H1 (cell line): ENCODE measurements around the gene KCNAB2. TPM values are rescaled to one million over a fixed set of nuclear protein-coding genes. Genes with fewer than 3 reads are reported as not detected.

Experiments
- EGR1 ChIP-seq: IDR thresholded peaks from 2 replicates; pipeline ENCODE4 v1.6.1; 2011; ENCODE audit warnings: low read depth, low read length, borderline replicate concordance
- polyA plus RNA-seq, 7 experiments: library from polyadenylated mRNA; depleted of rRNA in 3 of 7; stranded (reverse) in 5 of 7; unstranded in 2 of 7; fragments of >200 nt in 5 of 7; fragments of 200-250 nt in 2 of 7; gene quantifications; 1 replicate in 5 of 7; 2 replicates in 1 of 7; 4 replicates in 1 of 7; pipeline versions ENCODE4 v1.2.1 to v1.2.3, GENCODE V29; 2011 to 2013; ENCODE audit warnings: missing spikeins in 2 of 7, mixed read lengths in 2 of 7
- total RNA-seq: library from RNA; stranded (reverse); fragmentation: NEBNext Ultra II Directional; extraction: Animal tissue kit (Norgen Biotek cat#: 25700); gene quantifications from 2 replicates; pipeline ENCODE4 v1.2.1, GENCODE V29; 2021
- TF ChIP-seq, protein P1 (sequence below): fragments of 300-600 bp; sonication (generic); IDR thresholded peaks from 2 replicates; pipeline ENCODE4 v1.7.1; 2012; ENCODE audit warnings: low read length, moderate library complexity, mild to moderate bottlenecking, inconsistent platforms; ENCODE audit not compliant: insufficient replicate concordance

The KCNAB2 gene
- total and polyA plus RNA-seq, 2 of the 8 experiments (the other 6 are each of a cell fraction or from before 2014, with no cell fraction given) = 4.5 to 7.0 TPM

DNA sequence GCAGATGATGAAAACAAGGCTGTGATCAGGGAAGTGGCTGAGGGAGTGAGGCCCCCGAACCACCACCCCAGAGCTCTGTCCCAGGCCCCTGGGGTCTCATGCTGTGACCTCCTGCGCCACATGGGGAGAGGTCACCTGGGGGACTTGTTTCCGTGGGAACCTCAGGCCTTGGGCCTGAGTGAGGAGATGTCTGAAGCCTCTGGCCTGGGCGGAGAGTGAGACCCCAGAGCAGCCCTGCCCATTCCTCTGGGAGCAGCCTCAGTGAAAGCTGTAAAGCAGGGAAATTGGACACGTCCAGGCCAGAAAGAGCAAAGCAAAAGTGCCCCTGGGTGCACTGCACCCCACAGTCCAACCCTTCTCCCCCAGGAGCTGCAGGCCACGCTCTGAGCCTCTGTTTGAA is 37.0 kb upstream of the KCNAB2 start (continued):
- TF ChIP-seq, protein P1, sequence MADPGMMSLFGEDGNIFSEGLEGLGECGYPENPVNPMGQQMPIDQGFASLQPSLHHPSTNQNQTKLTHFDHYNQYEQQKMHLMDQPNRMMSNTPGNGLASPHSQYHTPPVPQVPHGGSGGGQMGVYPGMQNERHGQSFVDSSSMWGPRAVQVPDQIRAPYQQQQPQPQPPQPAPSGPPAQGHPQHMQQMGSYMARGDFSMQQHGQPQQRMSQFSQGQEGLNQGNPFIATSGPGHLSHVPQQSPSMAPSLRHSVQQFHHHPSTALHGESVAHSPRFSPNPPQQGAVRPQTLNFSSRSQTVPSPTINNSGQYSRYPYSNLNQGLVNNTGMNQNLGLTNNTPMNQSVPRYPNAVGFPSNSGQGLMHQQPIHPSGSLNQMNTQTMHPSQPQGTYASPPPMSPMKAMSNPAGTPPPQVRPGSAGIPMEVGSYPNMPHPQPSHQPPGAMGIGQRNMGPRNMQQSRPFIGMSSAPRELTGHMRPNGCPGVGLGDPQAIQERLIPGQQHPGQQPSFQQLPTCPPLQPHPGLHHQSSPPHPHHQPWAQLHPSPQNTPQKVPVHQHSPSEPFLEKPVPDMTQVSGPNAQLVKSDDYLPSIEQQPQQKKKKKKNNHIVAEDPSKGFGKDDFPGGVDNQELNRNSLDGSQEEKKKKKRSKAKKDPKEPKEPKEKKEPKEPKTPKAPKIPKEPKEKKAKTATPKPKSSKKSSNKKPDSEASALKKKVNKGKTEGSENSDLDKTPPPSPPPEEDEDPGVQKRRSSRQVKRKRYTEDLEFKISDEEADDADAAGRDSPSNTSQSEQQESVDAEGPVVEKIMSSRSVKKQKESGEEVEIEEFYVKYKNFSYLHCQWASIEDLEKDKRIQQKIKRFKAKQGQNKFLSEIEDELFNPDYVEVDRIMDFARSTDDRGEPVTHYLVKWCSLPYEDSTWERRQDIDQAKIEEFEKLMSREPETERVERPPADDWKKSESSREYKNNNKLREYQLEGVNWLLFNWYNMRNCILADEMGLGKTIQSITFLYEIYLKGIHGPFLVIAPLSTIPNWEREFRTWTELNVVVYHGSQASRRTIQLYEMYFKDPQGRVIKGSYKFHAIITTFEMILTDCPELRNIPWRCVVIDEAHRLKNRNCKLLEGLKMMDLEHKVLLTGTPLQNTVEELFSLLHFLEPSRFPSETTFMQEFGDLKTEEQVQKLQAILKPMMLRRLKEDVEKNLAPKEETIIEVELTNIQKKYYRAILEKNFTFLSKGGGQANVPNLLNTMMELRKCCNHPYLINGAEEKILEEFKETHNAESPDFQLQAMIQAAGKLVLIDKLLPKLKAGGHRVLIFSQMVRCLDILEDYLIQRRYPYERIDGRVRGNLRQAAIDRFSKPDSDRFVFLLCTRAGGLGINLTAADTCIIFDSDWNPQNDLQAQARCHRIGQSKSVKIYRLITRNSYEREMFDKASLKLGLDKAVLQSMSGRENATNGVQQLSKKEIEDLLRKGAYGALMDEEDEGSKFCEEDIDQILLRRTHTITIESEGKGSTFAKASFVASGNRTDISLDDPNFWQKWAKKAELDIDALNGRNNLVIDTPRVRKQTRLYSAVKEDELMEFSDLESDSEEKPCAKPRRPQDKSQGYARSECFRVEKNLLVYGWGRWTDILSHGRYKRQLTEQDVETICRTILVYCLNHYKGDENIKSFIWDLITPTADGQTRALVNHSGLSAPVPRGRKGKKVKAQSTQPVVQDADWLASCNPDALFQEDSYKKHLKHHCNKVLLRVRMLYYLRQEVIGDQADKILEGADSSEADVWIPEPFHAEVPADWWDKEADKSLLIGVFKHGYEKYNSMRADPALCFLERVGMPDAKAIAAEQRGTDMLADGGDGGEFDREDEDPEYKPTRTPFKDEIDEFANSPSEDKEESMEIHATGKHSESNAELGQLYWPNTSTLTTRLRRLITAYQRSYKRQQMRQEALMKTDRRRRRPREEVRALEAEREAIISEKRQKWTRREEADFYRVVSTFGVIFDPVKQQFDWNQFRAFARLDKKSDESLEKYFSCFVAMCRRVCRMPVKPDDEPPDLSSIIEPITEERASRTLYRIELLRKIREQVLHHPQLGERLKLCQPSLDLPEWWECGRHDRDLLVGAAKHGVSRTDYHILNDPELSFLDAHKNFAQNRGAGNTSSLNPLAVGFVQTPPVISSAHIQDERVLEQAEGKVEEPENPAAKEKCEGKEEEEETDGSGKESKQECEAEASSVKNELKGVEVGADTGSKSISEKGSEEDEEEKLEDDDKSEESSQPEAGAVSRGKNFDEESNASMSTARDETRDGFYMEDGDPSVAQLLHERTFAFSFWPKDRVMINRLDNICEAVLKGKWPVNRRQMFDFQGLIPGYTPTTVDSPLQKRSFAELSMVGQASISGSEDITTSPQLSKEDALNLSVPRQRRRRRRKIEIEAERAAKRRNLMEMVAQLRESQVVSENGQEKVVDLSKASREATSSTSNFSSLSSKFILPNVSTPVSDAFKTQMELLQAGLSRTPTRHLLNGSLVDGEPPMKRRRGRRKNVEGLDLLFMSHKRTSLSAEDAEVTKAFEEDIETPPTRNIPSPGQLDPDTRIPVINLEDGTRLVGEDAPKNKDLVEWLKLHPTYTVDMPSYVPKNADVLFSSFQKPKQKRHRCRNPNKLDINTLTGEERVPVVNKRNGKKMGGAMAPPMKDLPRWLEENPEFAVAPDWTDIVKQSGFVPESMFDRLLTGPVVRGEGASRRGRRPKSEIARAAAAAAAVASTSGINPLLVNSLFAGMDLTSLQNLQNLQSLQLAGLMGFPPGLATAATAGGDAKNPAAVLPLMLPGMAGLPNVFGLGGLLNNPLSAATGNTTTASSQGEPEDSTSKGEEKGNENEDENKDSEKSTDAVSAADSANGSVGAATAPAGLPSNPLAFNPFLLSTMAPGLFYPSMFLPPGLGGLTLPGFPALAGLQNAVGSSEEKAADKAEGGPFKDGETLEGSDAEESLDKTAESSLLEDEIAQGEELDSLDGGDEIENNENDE = no peak
- no peak for TF ChIP-seq EGR1
- TF ChIP-seq, all 59 proteins: peak for 0
